SK-N-MC (cell line): Measurements from ENCODE around the gene KDM5C.
"Not testable (repeated sequence)": the region's sequence is repeated elsewhere in the genome, so short reads cannot be mapped to it uniquely, and the experiment has no call there.

Source experiments
- DNase-seq: peaks from one replicate; pipeline ENCODE4 v3.0.0-alpha.2; 2011; ENCODE audit warnings: low read depth, low spot score
- H3K27ac ChIP-seq: fragments of 200-600 bp; sonication (generic); 2 replicates; pipeline ENCODE4 v1.5.1; 2016; ENCODE audit warnings: mixed run types
- H3K36me3 ChIP-seq: fragments of 200-600 bp; sonication (generic); 2 replicates; pipeline ENCODE4 v1.6.1; 2017; ENCODE audit warnings: antibody characterized with exemption, low read length, mixed read lengths; ENCODE audit not compliant: insufficient read depth
- H3K4me3 ChIP-seq: fragments of 200-600 bp; sonication (generic); 2 replicates; pipeline ENCODE4 v1.5.1; 2016
- H3K9ac ChIP-seq: fragments of 200-600 bp; sonication (generic); 2 replicates; pipeline ENCODE4 v1.8.0; 2017; ENCODE audit warnings: mixed run types, mixed read lengths; ENCODE audit not compliant: insufficient read length
- H3K9me3 ChIP-seq: fragments of 200-600 bp; sonication (generic); 2 replicates; pipeline ENCODE4 v1.6.1; 2017; ENCODE audit warnings: low read depth, mild to moderate bottlenecking, antibody characterized with exemption, low read length, moderate library complexity, mixed read lengths
- EZH2 ChIP-seq: fragments of 200-600 bp; sonication (generic); IDR thresholded peaks from one replicate; pipeline ENCODE4 v1.6.1; 2017; ENCODE audit warnings: antibody characterized with exemption
- FOXP2 ChIP-seq: optimal IDR thresholded peaks from 2 replicates; pipeline ENCODE3; 2011; ENCODE audit warnings: mild to moderate bottlenecking, moderate library complexity; ENCODE audit not compliant: insufficient read depth; ENCODE audit errors: extremely low read length, control extremely low read depth
- POLR2AphosphoS5 ChIP-seq: IDR thresholded peaks from 2 replicates; pipeline ENCODE4 v1.6.1; 2012; ENCODE audit warnings: mild to moderate bottlenecking, low read depth, low read length, borderline replicate concordance

The KDM5C gene

DNA sequence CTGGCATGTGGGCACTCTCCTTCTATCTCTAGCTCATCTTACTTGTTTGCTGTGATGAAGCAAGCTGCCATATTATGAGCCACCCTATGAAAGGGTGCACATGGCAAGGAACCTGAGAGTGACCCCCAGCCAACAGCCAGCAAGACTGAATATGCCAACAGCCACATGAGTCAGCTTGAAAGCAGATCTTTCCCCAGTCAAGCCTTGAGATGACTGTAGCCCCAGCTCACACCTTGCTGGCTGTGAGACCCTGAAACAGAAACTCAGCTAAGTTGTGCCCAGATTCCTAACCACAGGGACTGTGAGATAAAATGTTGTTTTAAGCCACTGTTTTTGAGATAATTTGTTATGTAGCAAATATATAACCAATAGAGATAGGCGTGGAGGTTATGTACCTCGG lies 36.2 kb downstream of the KDM5C start:
- TF ChIP-seq EZH2, result no peak
- TF ChIP-seq FOXP2, result no peak
- no peak for TF ChIP-seq POLR2AphosphoS5
- no peak for DNase-seq
- peaks cover 14% of the 10 kb centered on the region; the same call in 1 of the 2 replicates for H3K36me3 ChIP-seq
- H3K9me3 ChIP-seq, result no peaks in the 10 kb centered on the region
- H3K27ac ChIP-seq, result no peak overlapping the region
- no peak overlapping the region for H3K4me3 ChIP-seq
- no peak overlapping the region for H3K9ac ChIP-seq

DNA sequence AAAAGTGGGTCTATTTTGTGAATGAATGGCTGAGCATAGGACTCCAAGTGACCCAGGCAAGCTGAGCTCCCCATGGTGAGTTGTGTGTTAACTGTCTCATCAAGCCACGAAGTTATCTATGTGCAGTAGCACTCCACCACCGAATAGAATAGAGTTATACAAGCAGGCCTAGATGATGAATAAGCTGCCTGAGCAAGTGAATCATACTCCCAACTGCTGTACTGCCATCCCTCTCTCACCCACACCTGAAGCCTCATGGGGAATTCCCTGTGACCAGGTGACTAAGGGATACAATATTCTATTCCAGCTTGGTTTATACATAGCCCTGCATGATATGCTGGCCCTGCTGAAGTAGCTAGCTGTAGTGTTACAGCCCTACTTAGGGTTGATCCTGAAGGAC lies 38.7 kb downstream of the KDM5C start:
- Histone ChIP-seq H3K9ac (no peak overlapping the region), H3K9me3 (no peaks in the 10 kb centered on the region), H3K36me3 (peaks cover 3% of the 10 kb centered on the region; the same call in 1 of the 2 replicates), H3K27ac (no peak overlapping the region), H3K4me3 (no peak overlapping the region)
- DNase-seq, result no peak
- TF ChIP-seq POLR2AphosphoS5, result no peak
- TF ChIP-seq EZH2, result no peak
- TF ChIP-seq FOXP2, result no peak

DNA sequence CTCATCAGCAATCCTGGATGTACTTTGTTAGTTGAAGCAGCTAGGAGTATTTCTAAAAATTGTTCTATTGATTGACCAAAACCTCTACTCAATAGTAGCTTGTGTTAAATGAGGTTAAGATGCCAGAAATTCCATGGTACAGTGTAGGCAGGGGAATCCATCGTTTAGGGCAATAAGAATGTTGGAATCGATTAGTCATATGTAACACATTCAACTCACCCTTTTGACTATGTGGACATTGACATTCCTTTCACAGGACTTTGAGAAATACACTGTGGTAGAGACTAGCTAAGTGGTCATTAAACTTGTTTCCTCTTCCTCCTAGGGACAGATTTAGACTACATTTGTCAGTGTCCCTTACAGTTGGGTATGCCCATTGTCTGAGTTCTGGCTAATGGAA lies 40.2 kb downstream of the KDM5C start:
- no peak overlapping the region for H3K4me3 ChIP-seq
- no peak for TF ChIP-seq EZH2
- no peak for TF ChIP-seq POLR2AphosphoS5
- no peak for TF ChIP-seq FOXP2

DNA sequence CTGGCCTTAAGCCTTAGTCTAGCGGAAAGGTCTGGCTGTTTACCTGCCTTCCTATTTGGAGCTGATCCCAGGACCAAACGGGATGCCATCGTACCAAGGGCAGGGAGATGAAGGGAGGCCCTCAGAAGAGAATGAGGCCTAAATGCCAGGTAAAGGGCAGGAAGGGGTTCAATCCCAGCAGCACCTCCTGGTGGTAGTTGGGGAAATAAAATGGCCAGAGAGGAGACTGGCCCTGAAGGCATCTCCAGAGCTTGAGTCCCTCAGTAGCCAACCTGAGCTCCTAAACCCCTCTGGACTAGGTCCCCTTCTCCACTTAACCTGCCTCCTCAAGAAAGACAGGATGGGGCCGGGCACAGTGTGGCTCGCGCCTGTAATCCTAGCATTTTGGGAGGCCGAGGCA lies 53.7 kb downstream of the KDM5C start:
- no peaks in the 10 kb centered on the region; the same call in 1 of the 2 replicates for H3K36me3 ChIP-seq
- H3K9me3 ChIP-seq, result no peaks in the 10 kb centered on the region
- no peak overlapping the region for H3K4me3 ChIP-seq
- DNase-seq, result no peak
- H3K27ac ChIP-seq, result no peak overlapping the region
- no peak overlapping the region for H3K9ac ChIP-seq
- TF ChIP-seq POLR2AphosphoS5, result no peak
- no peak for TF ChIP-seq EZH2
- no peak for TF ChIP-seq FOXP2

More for the DNA sequence above, 40.2 kb downstream of the KDM5C start:
- Histone ChIP-seq H3K9ac (no peak overlapping the region), H3K36me3 (no peaks in the 10 kb centered on the region; the same call in 1 of the 2 replicates), H3K9me3 (no peaks in the 10 kb centered on the region), H3K27ac (no peak overlapping the region)
- DNase-seq, result no peak

DNA sequence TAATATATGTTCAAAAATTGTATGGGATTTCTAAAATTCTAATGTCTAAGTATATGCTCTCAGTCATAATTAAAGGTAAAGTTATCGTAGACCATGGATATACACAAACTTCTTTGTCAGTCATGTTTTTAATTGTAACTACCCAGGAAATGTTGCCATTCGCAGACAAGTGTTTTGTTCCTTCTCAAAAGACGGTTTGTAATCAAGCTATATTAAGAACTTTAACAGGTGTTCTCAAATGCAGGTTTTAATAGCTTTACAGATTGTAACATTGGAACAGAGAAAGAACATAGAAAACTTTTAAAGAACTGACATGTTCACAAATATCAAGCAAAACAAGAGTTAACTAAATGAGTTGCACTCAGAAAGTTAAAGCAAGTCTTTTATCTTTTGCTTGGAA lies 58.9 kb downstream of the KDM5C start:
- Histone ChIP-seq H3K36me3 (no peaks in the 10 kb centered on the region; the same call in 1 of the 2 replicates), H3K4me3 (no peak overlapping the region)
- TF ChIP-seq POLR2AphosphoS5, result no peak
- TF ChIP-seq EZH2, result no peak
- TF ChIP-seq FOXP2, result no peak

DNA sequence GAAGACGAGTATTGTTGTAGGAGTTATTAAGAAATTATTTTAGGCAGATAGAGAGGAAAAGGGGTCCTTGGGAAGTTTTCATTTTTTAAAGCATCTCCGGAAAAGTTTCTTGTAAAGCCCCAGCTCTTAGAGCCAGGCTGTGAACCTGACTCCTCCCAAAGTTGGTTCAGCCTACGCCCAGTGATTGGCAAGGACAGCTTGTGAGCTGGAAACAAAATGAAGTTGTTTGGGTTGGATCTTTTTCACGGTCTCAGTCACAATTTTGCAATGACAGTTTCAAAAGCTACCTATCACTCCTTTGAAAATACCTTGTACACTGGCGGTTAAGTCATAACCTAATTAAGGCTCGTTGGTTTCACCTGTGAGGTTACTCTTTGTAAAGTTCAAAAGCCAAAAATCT lies 60.4 kb downstream of the KDM5C start:
- DNase-seq, H3K9ac ChIP-seq, H3K4me3 ChIP-seq, H3K27ac ChIP-seq, H3K9me3 ChIP-seq, H3K36me3 ChIP-seq: not testable (repeated sequence)

More for the DNA sequence above, 58.9 kb downstream of the KDM5C start:
- H3K9ac ChIP-seq, result no peak overlapping the region
- no peaks in the 10 kb centered on the region for H3K9me3 ChIP-seq
- no peak for DNase-seq
- no peak overlapping the region for H3K27ac ChIP-seq

DNA sequence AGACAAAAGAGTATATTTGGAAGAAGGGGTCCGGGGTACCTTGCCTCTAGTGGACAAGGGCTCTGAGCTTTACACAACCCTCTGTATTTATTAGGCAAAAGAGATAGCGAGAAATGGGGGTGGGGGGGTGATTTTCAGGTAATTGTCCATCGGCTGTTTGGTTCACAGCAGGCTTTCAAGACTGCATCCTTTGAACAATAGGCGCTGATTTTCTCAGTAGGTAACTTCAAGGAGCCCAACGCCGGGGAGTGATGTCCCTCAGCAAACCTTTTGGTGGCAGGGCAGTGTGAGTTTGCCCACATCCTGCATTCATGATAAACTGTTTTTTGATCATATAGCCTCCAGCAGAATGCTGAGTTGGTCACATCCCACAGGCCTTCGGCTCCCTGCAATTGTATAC lies 61.6 kb downstream of the KDM5C start:
- H3K9ac ChIP-seq, result no peak overlapping the region
- H3K36me3 ChIP-seq, result no peaks in the 10 kb centered on the region
- no peak for DNase-seq
- no peak for TF ChIP-seq POLR2AphosphoS5
- TF ChIP-seq EZH2, result no peak
- H3K9me3 ChIP-seq, result no peaks in the 10 kb centered on the region
- H3K27ac ChIP-seq, result no peak overlapping the region
- no peak overlapping the region for H3K4me3 ChIP-seq

DNA sequence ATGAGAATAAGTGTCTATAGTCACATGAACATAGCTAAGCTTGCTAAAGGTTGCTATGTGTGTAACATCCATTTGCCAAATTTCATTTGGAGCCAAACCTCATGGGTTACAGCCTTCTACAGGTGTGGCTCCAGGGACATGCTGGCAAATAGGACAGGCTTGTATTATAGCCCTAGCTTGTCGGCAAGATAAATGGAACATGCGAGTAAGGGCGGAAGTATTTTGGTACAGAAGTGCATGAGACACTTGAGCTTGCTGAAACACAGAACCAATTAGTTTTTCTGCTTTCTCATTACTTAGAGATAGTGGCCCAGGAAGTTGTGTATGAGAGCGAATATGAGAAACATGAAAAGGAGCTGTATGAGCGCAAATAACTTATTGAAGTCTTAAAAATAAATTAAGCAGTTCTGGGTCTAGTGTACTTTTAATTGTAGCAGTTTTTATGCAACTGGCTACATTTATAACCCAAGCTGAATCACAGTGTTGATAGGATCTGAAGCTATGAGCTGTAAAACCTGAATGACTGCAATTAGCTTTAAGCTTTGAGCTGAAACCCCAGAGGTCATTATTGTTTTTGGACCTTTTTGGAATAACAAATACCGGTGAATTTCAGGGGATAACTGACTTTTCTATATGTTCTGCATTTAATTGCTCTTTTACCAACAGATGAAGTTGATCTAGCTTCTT lies 64.6 kb downstream of the KDM5C start:
- no peak for DNase-seq
- no peak overlapping the region for H3K27ac ChIP-seq
- H3K9me3 ChIP-seq, result no peaks in the 10 kb centered on the region
- H3K9ac ChIP-seq, result no peak overlapping the region
- no peak overlapping the region for H3K4me3 ChIP-seq
- no peaks in the 10 kb centered on the region for H3K36me3 ChIP-seq
- TF ChIP-seq POLR2AphosphoS5 (no peak), EZH2 (no peak)

DNA sequence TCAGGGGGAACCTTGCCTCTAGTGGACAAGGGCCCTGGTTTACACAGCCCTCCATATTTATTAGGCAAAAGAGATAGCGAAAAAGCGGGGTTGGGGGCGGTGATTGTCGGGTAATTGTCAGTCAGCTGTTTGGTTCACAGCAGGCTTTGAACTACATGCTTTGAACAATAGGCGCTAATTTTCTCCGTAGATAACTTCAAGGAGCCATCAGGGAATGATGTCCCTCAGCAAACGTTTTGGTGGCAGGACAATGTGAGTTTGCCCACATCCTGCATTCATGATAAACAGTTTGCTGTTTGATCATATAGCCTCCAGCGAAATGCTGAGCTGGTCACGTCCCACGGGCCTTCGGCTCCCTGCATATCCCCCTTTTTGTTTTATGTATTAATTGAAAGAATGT lies 65.8 kb downstream of the KDM5C start:
- Histone ChIP-seq H3K9ac (no peak overlapping the region), H3K9me3 (no peaks in the 10 kb centered on the region), H3K27ac (no peak overlapping the region), H3K4me3 (no peak overlapping the region), H3K36me3 (no peaks in the 10 kb centered on the region)
- DNase-seq, result no peak
- TF ChIP-seq POLR2AphosphoS5, result no peak

DNA sequence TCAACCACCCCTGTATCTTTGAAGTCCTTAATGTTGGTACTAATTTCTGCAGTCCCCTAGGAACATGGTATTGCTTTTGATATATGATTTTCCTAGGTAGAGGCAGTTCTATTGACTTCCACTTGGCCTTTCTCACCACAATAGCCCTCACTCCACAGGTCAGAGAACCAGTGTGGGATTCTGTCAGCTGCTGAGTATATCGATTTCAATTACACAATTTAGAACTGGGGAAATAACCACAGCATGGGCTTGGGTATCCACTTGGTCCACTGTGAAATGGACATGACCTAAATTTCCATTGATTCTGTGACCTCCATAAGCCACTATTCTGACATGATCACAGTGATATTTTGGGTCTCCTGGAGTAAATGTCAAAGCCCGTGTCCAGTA lies 68.8 kb downstream of the KDM5C start:
- H3K27ac ChIP-seq, result no peak overlapping the region
- no peak for DNase-seq
- no peaks in the 10 kb centered on the region for H3K9me3 ChIP-seq
- H3K4me3 ChIP-seq, result no peak overlapping the region
- H3K36me3 ChIP-seq, result no peaks in the 10 kb centered on the region
- H3K9ac ChIP-seq, result no peak overlapping the region
- TF ChIP-seq EZH2, result no peak
- no peak for TF ChIP-seq FOXP2
- TF ChIP-seq POLR2AphosphoS5, result no peak
